IPS-NIHi11 (cell line): ENCODE results near the gene CSPG4.
A peak's percentile ranks its signal among the peaks of the same experiment; 100 is the strongest.
"Not testable (repeated sequence)": the region's sequence is repeated elsewhere in the genome, so short reads cannot be mapped to it uniquely, and the experiment has no call there.

Experiments used
- DNase-seq: peaks from one replicate; pipeline ENCODE4 v3.0.0; 2012; ENCODE audit warnings: mixed read lengths, low spot score

Gene CSPG4

DNA sequence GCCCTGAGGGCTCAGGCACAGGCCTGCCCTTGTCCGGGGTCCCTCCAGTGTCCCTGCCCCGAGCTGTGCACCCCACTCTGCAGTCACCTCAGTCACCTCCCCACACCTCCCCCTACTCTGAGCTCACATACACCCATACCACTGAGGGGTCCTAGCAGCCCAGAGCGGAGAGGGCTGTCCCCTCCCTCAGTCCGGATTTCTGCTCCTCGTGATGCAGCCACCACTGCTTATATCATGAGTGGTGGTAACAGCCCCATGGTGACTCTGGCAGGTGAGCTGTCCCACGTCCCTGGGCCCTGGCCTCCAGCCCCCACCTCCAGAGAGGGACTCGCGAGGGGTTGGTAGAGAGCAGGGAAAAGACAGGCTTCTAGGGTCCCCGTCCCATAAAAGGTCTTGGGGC, 8.0 kb downstream of the CSPG4 start:
- no peak for DNase-seq

DNA sequence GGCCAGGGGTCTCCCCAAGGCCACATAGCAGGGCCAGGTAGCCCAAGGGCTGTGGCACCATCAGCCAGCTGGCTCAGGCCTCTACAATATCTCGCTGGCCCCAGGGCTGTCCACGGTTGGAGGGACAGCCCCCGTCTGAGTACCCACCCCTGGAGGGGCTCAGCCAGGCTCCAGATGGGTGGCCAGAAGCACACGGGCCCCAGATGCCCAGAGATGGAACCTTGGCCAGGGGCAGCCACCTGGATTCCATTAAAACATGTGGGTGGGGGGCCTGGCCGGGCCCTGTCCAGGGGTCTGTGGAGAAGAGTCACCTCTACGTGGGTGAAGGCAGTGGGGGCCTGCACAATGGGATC, 8.4 kb downstream of the CSPG4 start:
- DNase-seq = no peak

DNA sequence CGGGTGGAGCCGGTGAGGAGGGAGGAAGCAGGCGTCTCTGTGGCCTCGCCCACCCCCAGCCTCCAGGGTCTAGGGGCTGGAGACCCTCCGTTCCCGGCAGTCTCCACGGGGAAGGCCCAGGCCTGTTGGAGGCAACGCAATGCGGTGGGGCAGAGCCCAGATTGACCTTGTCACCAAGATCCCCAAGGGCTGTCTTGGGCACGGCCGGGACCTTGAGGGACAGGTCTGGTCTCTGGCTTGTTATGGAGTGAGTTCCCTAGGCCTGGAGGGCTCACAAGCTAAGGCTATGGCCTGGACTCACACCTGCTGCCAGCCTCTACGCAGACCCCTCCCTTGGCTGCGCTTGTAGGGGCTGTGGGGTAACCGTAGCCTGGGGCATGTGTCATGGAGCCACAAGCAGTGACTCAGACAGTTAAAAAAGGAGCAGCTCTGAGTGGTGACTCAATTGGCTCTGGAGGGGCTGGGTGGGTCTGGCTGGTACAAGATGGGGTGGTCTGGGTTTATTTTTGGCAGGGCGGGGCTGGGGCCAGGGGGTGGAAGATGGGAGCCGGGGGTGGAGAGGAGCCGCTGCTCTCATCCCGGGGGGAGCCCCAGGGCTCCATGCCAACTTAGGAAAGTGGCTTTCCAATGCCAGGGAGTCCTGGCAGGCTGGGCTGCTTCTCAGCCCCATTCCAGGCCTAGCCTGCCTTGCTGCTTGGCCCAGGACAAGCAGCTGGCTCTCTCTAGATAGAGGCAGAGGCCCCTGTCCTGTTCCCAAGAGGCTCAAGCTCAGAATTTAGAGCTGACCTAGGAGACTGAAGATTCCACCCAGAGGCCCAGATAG, 9.0 kb downstream of the CSPG4 start:
- DNase-seq = not testable (repeated sequence)

DNA sequence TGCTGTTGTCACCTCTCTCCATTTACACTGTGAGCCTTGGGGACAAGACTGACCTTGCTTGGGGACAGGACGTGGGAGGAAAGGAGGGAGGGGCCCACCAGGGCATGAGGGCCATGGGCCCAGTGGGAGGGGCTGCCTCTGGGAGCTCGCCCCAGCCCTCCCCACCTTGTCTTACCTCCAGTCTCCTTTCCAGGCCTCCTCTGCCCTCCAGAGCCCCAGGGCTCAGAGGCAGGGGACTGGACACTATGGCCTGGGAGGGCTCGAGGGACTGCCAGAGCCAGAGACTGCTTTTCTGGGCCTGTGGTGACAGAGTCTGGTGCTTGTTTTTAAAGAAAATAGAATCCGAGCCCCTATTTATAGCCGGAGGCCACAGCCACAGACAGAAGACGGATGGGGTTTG, 10.2 kb downstream of the CSPG4 start:
- DNase-seq = no peak

DNA sequence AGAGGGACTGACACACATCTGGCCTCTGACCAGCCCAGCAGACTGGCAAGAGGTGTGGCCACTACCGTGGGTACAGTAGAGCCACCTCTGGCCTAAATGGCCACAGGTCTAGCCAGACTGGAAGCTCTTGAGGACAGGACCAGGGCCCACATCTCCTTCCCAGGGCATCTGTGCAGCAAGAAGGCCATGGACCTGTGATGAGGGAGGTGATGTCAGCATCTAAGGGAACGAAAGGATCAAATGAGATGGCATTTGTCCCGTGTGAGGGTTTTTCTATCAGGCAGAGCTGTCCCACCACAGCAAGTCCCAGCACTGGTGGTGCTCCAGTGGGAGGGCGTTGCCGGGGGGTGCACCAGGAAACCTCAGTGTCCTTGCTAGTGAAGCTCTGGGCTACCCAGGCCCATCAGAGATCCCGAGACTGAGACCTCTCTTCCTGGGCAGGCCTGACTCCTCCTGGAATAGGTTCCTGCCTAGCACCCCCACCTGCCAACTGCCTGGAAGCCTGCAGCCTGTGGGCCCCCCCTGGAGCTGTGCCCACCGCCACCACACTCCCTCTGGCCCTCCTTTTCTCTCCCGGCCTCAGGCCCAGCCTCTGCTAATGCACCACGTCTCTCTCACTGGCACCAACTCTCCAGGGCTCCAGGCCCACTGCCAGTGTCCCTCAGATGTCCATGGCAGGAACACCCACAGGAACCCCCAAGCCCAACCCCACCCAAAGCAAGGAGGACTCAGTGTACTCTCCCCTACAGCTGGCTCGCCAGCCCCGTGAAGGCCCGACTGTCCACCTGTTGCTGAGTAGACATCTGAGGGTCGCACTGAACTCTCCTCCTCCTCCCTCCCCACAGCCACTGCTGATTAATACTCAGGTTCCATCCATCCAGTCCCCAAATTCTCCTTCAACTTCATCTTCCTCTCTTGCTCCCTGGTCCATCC, 11.3 kb downstream of the CSPG4 start:
- DNase-seq = not testable (repeated sequence)

DNA sequence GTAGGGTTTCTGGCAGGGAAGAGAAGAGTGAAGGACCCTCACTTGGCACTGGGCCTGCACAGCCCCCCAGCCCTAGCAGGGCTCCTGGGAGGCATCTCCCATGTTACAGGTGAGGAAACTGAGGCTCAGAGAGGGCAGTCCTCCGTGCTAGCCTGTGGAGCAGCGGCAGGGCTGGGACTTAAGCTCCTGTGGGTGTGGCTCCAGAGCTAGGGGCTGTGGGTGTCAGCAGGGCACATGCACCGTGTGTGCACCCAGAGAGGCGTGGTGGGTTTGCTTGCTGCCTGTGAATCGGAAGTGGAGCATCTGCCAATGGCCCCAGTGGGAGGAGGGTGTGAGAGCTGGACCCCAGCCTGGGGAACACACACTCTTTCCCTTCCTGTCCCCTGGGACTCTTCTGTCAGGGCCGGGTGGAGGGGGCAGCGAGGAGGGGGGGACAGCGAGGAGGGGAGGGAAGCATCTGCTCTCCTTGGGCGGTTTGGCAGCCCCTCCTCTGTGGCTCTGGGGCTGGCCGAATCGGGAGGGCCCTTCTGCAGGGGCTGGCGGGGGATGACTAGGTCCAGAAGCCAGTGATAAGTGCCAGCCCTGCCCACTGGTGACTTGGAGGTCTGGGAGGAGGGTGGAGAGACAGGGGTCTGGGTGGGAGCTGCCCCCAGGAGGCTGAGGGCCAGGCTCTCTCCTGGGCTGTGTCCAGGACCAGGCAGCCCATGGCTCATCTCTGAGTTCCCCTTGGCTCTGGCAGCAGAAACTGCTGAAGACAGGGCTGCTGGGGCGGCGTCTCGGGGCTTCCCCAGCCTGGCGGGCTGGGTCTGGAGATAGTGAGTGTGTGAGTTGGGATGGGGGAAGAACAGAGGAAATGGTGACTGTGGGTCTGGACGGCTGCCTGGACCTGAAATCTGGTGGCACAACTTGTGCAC, 12.4 kb downstream of the CSPG4 start:
- not testable (repeated sequence) for DNase-seq

DNA sequence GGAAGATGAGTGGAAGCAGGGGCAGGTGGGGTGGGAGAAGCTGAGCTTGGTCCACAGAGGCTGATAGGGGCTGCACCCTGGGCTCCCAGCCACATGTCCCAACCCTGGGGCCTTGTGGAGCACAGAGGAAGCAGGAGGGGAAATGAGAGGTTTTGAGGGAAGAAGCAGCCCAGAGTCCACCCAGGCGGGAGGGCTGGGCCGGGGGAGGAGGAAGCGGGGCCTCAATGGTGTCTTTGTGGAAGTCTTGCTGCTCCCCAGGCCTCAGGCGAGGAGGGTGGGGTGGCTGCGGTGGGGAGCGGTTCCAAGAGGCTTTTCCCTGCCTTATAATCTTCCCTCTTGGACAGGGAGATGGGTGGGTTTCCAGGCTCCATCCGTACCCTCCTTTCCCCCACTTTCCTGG, 13.1 kb downstream of the CSPG4 start:
- DNase-seq = not testable (repeated sequence)

DNA sequence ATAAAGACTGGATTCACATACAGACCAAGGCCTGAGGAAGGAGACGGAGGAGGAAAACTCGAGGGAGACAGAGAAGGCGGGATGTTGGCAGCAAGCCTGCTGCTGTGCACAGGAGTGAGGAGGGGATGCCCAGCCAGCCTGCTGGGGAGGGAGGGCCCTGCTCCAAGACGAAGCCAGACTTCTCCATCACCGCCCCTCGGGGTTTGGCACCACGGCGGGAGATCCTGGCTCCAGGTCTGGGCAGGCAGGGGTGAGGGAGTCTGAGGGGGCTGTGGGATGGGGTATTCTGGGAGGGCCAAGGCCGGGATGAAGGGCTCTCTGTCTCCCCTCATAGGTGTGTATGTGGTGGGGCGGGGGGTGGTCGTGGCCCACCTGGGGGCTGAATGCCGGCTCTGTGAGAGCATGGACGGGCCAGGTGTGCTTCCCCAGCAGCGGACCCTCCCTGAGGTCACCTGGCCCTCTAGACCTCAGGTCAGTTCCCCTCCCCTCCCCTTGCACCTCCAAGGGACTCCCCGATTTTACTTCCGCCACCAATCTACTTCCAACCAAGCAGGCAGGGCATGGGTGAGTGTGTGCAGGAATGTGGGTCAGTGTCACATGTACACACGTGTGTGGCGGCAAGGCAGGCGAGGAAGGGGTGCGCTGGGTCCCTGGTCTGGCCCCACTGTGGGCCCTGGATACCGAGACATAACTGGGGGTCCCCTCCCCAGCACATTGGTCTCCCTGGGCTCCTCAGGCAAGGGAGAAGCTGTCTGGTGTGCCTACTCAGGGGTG, 14.5 kb downstream of the CSPG4 start:
- not testable (repeated sequence) for DNase-seq

DNA sequence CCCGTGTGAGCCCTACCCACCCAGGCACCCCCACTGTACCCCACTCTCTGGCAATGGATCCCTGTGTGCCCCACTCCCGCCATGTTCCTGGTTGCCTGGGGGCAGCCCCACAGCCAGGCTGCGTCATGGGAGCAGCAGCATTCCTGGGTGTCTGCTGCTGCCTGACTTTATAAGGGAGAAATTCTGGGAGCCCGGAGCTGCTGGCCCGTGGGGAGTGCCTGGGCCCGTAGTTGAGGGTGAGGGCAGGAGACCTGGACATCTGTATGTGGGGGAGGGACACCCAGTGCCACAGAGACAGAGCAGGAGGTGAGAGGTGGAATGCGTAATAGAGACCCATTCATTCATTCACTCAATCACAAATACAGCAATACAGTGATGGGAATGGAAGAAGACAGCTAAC, 15.1 kb downstream of the CSPG4 start:
- DNase-seq = no peak

DNA sequence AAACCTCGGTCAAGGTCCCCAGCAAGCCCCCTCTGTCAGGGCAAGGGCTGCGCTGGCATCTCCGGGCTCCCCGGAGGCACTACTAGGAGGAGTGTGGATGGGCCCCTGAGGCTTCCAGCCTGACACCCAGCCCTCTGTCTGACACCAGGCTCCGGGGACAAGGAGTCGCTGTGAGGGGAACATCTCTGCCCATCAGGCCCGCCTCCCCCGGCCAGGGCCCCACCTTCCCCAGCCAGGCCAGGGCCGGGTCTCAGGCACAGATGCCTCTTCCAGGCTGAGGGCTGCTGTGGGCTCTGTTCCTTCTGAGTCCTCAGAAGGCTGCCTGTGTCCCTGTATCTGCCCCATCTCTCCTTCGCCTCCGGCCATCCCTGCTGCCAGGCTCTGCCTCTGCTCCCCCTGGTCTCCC, 15.8 kb downstream of the CSPG4 start:
- DNase-seq = no peak

DNA sequence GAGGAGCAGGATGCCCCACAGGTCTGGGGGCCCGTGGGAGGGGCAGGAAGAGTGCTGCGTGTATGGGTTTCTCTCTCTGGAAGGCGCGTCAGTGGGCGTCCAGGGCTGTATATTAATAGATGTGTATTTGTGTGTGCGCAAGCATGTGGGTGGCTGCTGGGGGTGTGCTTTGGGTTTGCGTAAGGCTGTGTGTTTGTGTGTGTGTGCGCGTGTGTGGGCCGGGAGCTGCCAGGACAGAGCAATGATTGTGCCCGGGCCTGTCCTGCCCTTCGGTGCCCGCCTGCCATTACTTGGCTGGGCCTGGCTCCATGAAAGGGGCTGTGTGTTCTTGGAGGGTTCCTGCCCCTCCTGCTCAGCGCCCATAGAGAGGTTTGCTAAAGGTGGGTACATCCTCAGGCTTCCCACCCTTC, 16.3 kb downstream of the CSPG4 start:
- no peak for DNase-seq

DNA sequence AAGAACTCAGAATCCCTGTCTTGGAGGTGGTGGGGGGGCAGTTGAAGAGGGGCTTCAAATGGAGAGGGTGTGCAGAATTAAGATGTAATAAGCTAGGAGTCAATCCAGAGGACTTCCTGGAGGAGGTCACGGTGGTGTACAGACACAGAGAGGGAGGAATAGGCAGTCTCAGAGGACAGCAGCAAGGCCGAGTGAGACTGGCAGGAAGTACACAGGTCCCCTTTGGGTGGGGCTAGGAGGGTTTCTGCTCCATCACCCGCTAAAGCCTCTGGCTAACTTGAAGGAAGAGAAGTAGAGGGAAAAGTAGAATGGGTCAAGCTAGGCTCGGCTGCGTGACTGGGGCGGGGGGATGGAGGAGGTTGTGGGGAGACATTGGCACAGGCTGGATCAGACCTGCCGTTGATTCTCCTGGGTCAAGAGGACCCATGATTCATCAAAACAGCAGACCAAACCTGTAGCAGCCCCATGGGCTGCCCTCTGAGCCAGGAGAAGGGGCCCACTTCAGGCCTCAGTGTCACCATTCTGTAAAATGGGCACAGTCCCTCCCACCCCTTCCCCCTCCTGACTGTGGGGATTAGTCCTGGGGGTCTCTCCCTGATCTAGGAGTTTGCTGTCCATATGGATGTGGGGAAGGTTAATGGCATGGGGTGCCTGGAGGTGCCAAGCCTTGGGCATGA, 16.9 kb downstream of the CSPG4 start:
- no peak for DNase-seq

DNA sequence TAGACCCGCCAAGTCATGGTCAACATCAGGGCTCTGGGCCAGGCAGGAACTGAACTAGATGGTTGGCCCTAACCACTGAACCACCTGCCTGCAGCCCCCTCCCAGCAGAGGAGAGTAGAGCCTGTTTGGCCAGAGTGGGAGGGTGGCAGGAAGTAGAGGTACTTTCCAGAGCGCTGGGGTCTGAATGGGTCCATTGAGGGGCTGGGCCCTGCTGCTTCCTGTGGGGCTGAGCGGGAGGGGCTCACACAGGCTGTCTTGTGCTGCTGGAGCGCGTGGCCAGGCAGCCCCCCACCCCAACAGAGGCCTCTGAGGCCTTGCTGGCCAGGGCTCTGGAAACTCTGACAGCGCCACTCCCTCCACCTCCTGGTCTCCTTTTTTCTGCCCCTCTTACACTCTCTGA, 17.4 kb downstream of the CSPG4 start:
- DNase-seq = no peak

DNA sequence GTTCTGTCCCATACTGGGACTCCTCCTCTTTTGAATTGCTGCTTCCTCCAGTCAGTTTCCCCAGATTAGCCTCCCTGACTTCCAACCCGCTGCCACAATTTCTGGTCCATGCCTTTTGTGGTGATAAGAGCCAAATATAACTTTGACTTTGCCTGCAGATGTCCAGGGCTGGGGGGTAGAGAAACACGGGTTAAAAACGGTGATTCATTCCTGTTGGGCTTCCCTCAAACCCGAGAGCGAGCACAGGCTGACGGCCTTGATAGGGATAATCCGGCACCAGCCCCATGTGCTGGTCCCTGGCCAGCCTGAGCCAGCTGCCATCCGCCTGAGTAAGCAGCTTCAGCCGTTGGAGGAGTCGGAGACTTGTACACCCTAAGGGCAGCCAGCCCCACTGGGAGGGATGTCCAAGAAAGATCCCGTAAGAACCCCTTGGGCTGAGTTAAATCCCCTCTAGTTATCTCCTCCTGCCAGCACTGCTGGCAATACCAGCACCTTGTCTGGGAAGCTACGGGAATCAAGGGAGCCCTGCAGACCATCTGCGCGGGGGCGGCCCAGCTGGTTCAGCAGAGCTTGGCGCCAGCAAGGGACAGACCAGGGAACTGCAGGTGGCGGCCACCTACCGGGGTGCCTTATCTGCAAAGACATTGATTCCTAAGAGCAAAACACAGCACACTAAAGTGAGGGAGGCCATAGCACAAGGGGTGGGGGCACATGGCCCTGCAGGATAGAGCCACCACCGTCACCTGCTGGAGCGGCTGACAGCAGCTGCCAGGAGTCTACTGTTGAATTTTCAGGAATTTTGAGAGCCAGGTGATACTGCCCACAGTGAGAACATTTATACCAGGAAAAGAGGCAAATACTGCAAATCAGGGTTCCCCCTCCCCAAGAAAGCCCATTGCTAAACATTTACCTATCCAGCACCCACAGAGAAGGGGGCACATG, 18.1 kb downstream of the CSPG4 start:
- DNase-seq = peak; percentile 73

DNA sequence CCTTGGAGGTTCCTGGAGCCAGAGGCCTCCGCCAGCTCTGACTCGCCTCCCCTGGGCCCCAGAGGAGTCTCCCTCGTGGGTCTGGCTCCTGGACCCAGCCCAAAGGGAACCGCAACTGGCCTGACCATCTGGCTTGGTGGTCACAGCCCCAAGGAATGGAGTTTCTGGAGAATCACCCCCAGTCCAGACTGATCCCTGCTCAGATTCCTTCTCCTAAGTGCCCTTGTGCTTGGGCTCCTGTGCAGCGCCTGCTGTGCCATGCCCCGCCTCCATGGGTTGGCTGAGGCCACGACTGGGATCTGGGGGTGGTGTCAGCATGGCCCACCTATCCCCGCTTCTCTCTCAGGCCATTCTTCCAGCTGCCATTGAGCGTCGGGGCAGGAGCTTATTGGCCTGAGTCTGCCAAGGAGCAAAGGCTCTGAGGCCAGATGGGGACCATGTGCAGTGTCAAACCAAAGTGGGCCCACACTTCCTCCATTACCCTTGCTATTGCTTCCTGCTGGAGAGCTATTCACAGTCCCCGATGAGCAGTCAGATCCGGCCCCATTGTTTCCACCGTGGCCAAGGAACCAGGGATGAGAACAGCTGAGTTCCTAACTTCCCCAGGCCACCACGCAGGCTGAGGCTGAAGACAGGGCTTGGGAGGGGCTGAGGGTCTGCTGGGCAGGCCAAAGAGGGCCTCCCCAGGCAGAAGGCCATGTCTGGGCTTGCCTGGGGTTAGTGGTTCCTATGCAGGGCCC, 19.0 kb downstream of the CSPG4 start:
- DNase-seq = no peak

DNA sequence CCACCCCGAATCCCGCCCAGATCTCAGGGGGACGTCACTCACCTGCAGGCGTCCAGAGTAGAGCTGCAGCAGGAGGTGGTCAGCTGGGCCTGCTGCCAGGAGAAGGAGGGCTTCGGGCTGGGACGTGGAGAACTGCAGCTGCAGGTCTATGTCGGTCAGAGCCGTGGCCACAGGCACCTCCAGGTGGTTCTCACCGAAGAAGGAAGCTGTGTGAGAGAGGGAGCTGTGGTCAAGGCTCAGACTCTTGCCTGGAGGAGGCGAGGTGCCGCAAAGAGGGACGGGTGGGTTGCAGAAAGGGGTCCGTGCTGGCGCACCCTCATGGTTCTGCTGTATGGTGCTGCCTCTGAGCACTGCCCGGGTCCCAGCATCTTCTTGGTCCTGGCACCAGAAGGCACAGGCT, 19.6 kb downstream of the CSPG4 start:
- DNase-seq = not testable (repeated sequence)

DNA sequence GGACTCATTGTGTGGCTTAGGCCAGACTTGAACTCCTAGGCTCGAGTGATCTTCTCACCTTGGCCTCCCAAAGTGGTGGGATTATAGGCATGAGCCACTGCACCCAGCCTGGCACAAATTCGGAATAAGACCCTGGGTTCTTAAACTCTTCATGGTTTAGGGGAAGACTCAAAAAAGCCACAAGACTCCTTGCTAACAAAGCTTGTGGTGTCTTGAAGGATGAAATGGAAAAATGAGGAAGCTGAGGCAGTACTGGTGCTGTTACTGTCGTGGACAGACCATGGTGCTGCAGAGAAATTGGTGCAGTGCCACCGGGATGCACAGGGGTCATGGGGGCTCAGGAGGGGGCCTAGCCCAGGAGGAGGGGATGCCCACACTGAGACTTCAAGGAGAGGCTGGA, 20.3 kb downstream of the CSPG4 start:
- not testable (repeated sequence) for DNase-seq

DNA sequence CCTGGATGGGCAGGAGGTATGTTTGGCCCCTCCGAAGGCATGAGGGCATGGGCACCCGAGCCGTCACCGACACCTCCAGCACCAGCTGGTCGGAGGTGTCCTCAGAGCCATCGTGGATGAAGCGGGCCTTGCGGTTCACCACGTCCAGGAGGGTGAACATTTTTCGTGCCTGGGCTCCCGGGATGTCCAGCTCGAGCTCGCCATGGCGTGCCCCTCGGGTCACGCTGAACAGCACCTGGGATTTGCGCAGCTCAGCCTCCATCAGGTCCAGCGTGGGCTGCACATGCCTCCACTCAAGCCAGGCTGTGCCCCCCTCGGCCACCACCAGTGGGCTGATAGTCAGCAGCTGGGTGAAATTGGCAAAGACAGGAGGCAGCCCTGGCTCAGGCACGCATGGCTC, 23.2 kb downstream of the CSPG4 start:
- not testable (repeated sequence) for DNase-seq

DNA sequence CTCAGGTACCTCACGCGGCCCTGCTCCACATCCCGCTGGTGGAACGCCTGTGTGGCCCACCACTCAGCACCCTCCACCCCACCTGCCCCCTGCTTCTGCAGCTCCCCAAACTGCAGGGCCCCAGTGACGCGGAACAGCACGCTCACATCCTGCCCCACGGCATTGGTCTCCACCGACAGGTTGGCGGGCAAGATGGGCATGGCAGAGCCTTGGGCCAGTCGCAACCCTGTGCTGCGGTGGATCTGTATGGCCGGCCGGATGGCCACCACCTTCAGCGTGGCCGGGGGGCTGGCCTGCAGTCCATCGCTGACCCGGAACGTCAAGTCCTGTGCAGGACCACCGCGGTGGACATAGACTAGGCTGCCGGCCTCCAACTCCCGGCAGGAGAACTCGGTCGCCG, 23.8 kb downstream of the CSPG4 start:
- DNase-seq = no peak
